Hepatocyte (in vitro differentiated cells): ENCODE data around the gene SUSD3. TPM values are rescaled to one million over a fixed set of nuclear protein-coding genes. Genes with fewer than 3 reads are reported as not detected.

Experiments
- DNase-seq: peaks from one replicate; pipeline ENCODE4 v3.0.0-alpha.2; 2016; ENCODE audit warnings: low spot score
- H2AFZ ChIP-seq: fragments of 200-600 bp; sonication (generic); 2 replicates; pipeline ENCODE4 v1.6.0; 2016; ENCODE audit warnings: antibody characterized with exemption, mild to moderate bottlenecking
- H3K27ac ChIP-seq: fragments of 200-600 bp; sonication (generic); 2 replicates; pipeline ENCODE4 v1.5.1; 2016; ENCODE audit warnings: mild to moderate bottlenecking
- H3K27me3 ChIP-seq: fragments of 200-600 bp; sonication (generic); 2 replicates; pipeline ENCODE4 v1.6.1; 2016
- H3K36me3 ChIP-seq: fragments of 200-600 bp; sonication (generic); replicated peaks from 2 replicates; pipeline ENCODE4 v1.5.1; 2016; ENCODE audit warnings: low read depth; ENCODE audit not compliant: insufficient read depth
- H3K4me1 ChIP-seq: fragments of 200-600 bp; sonication (generic); 2 replicates; pipeline ENCODE4 v1.5.1; 2016; ENCODE audit warnings: mild to moderate bottlenecking, moderate library complexity; ENCODE audit not compliant: insufficient read depth
- H3K4me2 ChIP-seq: fragments of 200-600 bp; sonication (generic); 2 replicates; pipeline ENCODE4 v1.6.0; 2016
- H3K4me3 ChIP-seq: fragments of 200-600 bp; sonication (generic); 2 replicates; pipeline ENCODE4 v1.5.1; 2016; ENCODE audit warnings: mild to moderate bottlenecking
- H3K79me2 ChIP-seq: fragments of 200-600 bp; sonication (generic); 2 replicates; pipeline ENCODE4 v1.6.0; 2017; ENCODE audit warnings: mild to moderate bottlenecking
- H3K9me2 ChIP-seq: fragments of 200-600 bp; sonication (generic); replicated peaks from 2 replicates; pipeline ENCODE4 v1.6.0; 2017; ENCODE audit warnings: mild to moderate bottlenecking; ENCODE audit not compliant: insufficient read depth
- H3K9me3 ChIP-seq: fragments of 200-600 bp; sonication (generic); 2 replicates; pipeline ENCODE4 v1.5.1; 2016; ENCODE audit warnings: low read depth, mild to moderate bottlenecking
- H4K20me1 ChIP-seq: fragments of 200-600 bp; sonication (generic); 2 replicates; pipeline ENCODE4 v1.6.0; 2016; ENCODE audit warnings: mild to moderate bottlenecking; ENCODE audit not compliant: insufficient read depth, poor library complexity, severe bottlenecking
- EZH2 ChIP-seq: fragments of 200-600 bp; sonication (generic); IDR thresholded peaks from 2 replicates; pipeline ENCODE4 v1.6.1; 2016; ENCODE audit warnings: antibody characterized with exemption, mild to moderate bottlenecking, borderline replicate concordance
- EZH2phosphoT487 ChIP-seq: fragments of 200-600 bp; sonication (generic); IDR thresholded peaks from one replicate; pipeline ENCODE4 v1.6.1; 2018; ENCODE audit warnings: antibody characterized with exemption, mild to moderate bottlenecking, low read depth, moderate library complexity; ENCODE audit not compliant: unreplicated experiment, severe bottlenecking
- WGBS: methylation state at CpG from one replicate; pipeline ENCODE4 v1.1.6; 2016; ENCODE audit warnings: low lambda C conversion rate; ENCODE audit errors: missing lambda C conversion rate; 5-methylcytosine and 5-hydroxymethylcytosine counted together
- polyA plus RNA-seq: library from polyadenylated mRNA; unstranded; fragments of >200 nt; fragmentation: Nextera tagmentation; extraction: Ambion mirVana; gene quantifications from 2 replicates; pipeline ENCODE4 v1.2.1, GENCODE V29; 2016
- total RNA-seq: library from RNA; depleted of rRNA; stranded (reverse); fragments of >200 nt; gene quantifications from 2 replicates; pipeline ENCODE4 v1.2.3, GENCODE V29; 2014
- TF ChIP-seq, protein P1 (sequence below): fragments of 200-600 bp; sonication (generic); IDR thresholded peaks from 2 replicates; pipeline ENCODE4 v1.5.1; 2016; ENCODE audit warnings: antibody characterized with exemption, mild to moderate bottlenecking; ENCODE audit not compliant: poor library complexity

The SUSD3 gene
- total and polyA plus RNA-seq, 2 experiments from 2014 or later = 11.4 to 17.3 TPM

DNA sequence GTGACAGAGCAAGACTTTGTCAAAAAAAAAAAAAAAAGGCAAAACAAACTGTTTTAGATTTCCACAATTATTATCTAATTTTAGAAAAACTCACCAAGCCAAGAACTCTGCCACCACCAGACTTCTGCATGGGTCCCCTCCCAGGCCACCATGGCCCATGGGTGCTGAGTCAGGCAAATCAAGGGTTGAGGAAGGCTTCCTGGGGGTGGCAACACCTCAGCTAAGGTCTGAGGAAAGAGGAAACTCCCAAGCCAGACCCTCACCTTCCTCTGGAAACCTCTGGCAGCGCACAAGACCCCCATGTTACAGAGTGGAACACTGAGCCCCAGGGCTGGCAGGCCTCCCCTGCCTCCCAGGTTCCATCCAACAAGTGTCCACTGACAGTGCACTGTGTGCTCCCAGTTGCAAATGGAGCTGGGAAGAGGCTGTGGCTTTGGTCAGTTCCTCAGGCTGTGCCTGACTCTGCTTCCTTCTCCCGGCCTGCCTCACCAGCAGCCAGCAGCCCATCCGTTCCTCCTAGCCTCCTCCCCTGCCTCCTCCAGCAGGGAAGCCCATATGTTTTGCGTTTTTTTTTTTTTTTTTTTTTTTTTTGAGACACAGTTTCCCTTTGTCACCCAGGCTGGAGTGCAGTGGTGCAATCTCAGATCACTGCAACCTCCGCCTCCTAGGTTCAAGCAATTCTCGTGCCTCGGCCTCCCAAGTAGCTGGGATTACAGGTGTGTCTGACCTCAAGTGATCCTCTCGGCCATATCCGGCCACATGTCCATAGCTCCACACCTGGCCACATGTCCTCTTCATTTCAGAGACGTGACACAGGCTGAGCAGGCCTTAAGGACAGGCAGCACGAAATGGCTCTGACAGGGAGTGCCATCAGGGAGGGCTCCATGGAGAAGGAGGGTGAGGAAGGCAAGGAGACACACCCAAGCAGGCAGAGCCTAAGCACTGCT lies 3.5 kb upstream of the SUSD3 start:
- Histone ChIP-seq H3K4me1 (peaks cover 7% of the 10 kb centered on the region), H3K36me3 (no peaks in the 10 kb centered on the region), H2AFZ (no peak overlapping the region), H4K20me1 (no peaks in the 10 kb centered on the region), H3K9me2 (no peaks in the 10 kb centered on the region), H3K9me3 (no peaks in the 10 kb centered on the region), H3K4me2 (no peak overlapping the region), H3K79me2 (no peaks in the 10 kb centered on the region), H3K27me3 (no peaks in the 10 kb centered on the region), H3K27ac (no peak overlapping the region), H3K4me3 (no peak overlapping the region)
- 90% methylated on average over 10 of the region's 11 CpGs for WGBS
- DNase-seq = no peak
- TF ChIP-seq, protein P1, sequence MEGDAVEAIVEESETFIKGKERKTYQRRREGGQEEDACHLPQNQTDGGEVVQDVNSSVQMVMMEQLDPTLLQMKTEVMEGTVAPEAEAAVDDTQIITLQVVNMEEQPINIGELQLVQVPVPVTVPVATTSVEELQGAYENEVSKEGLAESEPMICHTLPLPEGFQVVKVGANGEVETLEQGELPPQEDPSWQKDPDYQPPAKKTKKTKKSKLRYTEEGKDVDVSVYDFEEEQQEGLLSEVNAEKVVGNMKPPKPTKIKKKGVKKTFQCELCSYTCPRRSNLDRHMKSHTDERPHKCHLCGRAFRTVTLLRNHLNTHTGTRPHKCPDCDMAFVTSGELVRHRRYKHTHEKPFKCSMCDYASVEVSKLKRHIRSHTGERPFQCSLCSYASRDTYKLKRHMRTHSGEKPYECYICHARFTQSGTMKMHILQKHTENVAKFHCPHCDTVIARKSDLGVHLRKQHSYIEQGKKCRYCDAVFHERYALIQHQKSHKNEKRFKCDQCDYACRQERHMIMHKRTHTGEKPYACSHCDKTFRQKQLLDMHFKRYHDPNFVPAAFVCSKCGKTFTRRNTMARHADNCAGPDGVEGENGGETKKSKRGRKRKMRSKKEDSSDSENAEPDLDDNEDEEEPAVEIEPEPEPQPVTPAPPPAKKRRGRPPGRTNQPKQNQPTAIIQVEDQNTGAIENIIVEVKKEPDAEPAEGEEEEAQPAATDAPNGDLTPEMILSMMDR = no peak
- TF ChIP-seq EZH2phosphoT487 (no peak), EZH2 (no peak)

DNA sequence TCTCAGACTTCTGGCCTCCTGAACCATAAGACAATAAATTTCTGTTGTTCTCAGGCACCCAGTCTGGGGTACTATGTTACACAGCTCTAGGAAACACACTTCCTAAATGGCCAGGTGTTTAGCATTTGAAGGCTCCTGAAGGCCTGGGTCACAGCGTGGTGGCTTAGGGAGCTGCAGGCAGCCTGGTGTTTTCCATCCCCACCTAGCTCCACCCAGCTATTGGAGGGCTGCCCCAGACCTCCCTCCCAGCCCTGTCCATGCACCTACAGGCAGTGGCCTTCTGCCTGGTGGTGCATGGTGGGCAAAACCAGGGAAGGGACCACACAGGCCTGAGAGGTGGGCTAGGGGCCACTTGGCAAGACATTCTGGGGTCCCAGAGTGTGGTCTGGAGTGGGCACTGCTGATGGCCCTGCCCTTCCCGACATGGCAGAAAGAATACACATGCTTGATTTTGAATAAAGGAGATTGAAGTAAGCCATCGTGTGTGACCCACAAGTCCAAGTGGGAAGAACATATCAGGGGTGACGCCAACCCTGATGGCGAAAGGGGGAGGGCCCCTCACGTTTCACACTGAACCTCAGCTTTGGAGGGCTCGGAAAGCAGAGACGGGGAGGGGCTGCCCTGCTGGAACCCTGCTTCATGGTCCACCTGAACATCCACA lies 1.3 kb upstream of the SUSD3 start:
- Histone ChIP-seq H3K79me2 (no peaks in the 10 kb centered on the region), H3K27me3 (no peaks in the 10 kb centered on the region), H3K4me1 (peaks cover 22% of the 10 kb centered on the region), H3K4me2 (no peak overlapping the region), H2AFZ (no peak overlapping the region), H3K36me3 (no peaks in the 10 kb centered on the region), H3K9me3 (no peaks in the 10 kb centered on the region), H3K4me3 (no peak overlapping the region), H3K9me2 (no peaks in the 10 kb centered on the region), H4K20me1 (no peaks in the 10 kb centered on the region), H3K27ac (no peak overlapping the region)
- TF ChIP-seq, protein P1 = no peak
- TF ChIP-seq EZH2 (no peak), EZH2phosphoT487 (no peak)
- no peak for DNase-seq
- 89% methylated on average over 8 of the region's 8 CpGs for WGBS

DNA sequence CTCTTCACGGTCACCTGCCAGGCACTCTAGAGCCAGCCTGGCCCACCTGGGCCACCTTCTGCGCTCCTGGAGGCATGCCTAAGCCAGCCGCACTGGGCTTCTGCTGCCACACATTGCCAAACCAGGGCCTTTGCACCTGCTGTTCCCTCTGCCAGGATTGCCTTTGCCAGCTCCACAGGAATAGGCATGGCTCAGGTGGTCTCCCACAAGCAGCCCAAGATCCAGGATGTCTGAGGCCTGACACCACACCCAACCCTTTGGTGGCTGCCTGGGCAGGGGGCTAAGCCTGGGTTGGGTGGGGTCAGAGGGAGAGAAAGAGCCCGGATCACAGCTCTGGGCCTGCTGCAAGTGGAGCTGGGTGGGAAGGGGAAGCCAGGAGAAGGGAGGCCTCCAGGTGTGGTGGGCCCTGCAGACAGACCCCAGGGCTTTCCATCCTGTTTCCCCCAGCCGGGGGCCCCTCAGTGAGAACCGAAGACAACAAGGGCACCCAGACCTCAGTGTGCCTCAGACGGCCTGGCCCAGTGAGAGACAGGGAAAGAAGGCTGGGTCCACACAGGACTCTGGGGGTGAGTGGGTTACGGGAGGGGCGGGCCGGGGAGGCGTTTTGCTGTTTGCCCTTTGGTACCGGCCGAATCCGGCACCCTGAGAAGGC lies 672 bp upstream of the SUSD3 start:
- 84% methylated on average over 8 of the region's 14 CpGs for WGBS
- Histone ChIP-seq H3K36me3 (no peaks in the 10 kb centered on the region), H3K4me2 (peak overlapping the region; percentile 94), H4K20me1 (no peaks in the 10 kb centered on the region), H3K4me1 (peaks cover 27% of the 10 kb centered on the region), H2AFZ (peak overlapping the region; percentile 66), H3K9me3 (no peaks in the 10 kb centered on the region), H3K79me2 (no peaks in the 10 kb centered on the region), H3K9me2 (no peaks in the 10 kb centered on the region), H3K27ac (no peak overlapping the region), H3K27me3 (no peaks in the 10 kb centered on the region), H3K4me3 (no peak overlapping the region)
- DNase-seq = no peak
- TF ChIP-seq EZH2phosphoT487 = no peak
- no peak for TF ChIP-seq EZH2
